ENCODE results near the gene GM2A. TPM values are rescaled to one million over a fixed set of nuclear protein-coding genes. Genes with fewer than 3 reads are reported as not detected.
"Not testable (repeated sequence)": the region's sequence is repeated elsewhere in the genome, so short reads cannot be mapped to it uniquely, and the experiment has no call there.

Gene GM2A
- polyA plus RNA-seq, 1 experiment, result 12.7 TPM

DNA sequence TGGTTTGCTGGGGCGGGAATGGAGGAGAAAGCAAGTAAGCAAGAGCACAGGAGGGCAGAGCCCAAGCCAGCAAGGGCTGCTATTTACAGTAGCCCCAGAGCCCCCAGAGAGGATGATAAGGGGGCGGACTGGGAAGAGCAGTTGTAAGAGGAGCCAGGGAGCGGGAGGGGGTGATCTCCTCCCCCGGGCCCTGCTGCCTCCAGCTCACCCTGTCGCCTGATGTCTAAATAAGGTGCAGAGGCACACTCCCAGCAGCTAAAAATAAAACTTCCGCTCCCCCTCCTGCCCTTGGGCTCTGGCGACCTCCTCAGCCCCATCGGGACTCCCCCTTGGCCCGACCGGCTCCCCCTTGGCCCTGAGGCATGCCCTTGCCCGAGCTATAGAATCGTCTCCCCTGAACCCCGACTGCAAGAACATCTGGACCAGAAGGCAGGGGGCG, 14.7 kb upstream of the GM2A start:
- peaks cover 7% of the 10 kb centered on the region for H3K27me3 ChIP-seq (ENCODE audit: control insufficient read depth, insufficient read depth, low read length)
- ChIA-PET CTCF (interaction anchor here (0.8 to 3.0 kb wide), 22 partner anchors 8 to 337 kb away, joined by 3 to 24 read pairs (median 4); partner anchors contain the start of genes CCDC69 and GM2A), POLR2A (no interaction called here)
- no peak for TF ChIP-seq CTCF (IDR thresholded peaks at IDR 0.05; ENCODE audit: insufficient read depth, low read depth, low read length)
- no peak overlapping the region for H3K4me3 ChIP-seq (ENCODE audit: low read depth, low read length)
- no peak for DNase-seq (ENCODE audit: low read depth)
- no peaks in the 10 kb centered on the region for H3K36me3 ChIP-seq (ENCODE audit: control insufficient read depth, insufficient read depth, low read length)

DNA sequence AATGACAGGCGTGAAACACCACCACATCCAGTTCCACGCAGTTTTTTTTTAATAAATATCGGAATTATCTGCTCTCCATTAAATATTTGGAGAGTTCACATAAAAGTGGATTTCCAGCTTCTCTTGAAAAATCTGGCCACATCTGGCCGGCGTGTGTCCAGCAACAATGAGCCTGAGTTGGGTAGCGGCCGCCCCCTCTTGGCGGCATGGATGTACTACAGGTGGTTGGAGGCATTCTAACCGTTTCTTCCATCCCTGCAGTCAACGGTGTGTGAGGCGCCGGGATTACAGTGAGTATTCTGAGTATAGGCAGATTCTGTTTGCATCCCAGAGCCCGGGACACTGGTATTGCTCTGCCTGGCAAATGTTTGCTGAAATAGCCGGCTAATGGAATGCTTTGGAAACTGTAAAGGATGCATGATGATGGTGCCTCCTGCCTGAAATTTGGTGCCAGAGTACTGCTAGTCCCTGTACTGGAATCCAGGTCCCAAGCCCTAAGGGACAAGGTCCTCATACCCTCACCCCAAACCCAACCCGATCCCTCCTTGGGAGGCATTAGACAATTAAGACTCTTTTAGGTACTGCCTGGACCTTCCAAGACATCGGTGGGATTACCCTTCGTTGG, 13.6 kb upstream of the GM2A start:
- Histone ChIP-seq H3K36me3 (ENCODE audit: control insufficient read depth, insufficient read depth, low read length) (no peaks in the 10 kb centered on the region), H3K4me3 (ENCODE audit: low read depth, low read length) (no peak overlapping the region), H3K27me3 (ENCODE audit: control insufficient read depth, insufficient read depth, low read length) (peaks cover 7% of the 10 kb centered on the region)
- POLR2A ChIA-PET, result no interaction called here
- no peak for DNase-seq (ENCODE audit: low read depth)
- CTCF ChIA-PET, result interaction anchor here (0.6 to 3.0 kb wide), 27 partner anchors 9 to 188 kb away, joined by 3 to 24 read pairs (median 4); partner anchors contain the start of genes CCDC69 and GM2A
- TF ChIP-seq CTCF (IDR thresholded peaks at IDR 0.05; ENCODE audit: insufficient read depth, low read depth, low read length), result peak; percentile 96

- H3K4me3 ChIP-seq (ENCODE audit: low read depth, low read length); H3K27me3 ChIP-seq (ENCODE audit: control insufficient read depth, insufficient read depth, low read length); DNase-seq (ENCODE audit: low read depth); POLR2A ChIA-PET; H3K36me3 ChIP-seq (ENCODE audit: control insufficient read depth, insufficient read depth, low read length): not testable (repeated sequence)
- CTCF ChIA-PET, result interaction anchor here (0.8 to 2.9 kb wide), 4 partner anchors 12 to 114 kb away, joined by 3 to 24 read pairs (median 11); partner anchors contain the start of gene GM2A
These were observed 12.6 kb upstream of the GM2A start for GRCh38 chr5:151240268-151240835.

DNA sequence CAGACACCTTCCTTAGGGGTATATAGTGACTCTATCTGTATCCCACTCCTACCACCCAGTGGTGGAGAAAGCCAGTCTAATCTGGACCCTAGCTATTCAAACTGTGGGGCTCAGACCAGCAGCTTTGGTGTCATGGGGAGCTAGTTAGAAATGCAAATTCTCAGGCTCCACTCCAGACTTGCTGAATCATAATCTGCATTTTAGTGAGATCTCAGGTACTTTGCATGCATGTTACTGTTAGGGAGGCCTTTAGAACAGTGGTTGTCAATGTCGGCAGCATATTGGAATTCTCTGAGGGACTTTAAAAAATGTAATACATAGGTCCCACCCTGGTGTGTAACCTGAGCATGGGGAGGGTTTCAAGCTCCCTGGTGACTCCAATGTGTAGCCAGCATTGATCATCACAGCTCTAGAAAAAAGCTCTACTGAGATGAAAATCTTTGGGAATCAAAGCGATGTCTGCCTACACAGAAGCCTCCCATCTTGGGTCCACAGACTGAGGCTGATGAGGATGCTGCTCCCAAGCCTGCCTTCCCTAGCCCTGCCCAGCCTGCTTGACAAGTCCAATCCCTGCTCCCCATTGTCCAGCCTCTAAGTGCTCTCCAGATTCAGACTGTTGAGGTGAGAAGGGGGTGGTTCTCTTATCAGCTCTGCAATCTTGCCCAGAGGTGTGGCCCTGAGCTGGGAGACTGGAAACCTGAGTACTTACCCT, 11.9 kb upstream of the GM2A start:
- Histone ChIP-seq H3K27me3 (ENCODE audit: control insufficient read depth, insufficient read depth, low read length) (peaks cover 7% of the 10 kb centered on the region), H3K36me3 (ENCODE audit: control insufficient read depth, insufficient read depth, low read length) (no peaks in the 10 kb centered on the region), H3K4me3 (ENCODE audit: low read depth, low read length) (no peak overlapping the region)
- ChIA-PET POLR2A (no interaction called here), CTCF (interaction anchor here (0.7 to 2.9 kb wide), 8 partner anchors 9 to 239 kb away, joined by 3 to 24 read pairs (median 3); partner anchors contain the start of gene GM2A)
- no peak for TF ChIP-seq CTCF (IDR thresholded peaks at IDR 0.05; ENCODE audit: insufficient read depth, low read depth, low read length)
- no peak for DNase-seq (ENCODE audit: low read depth)

DNA sequence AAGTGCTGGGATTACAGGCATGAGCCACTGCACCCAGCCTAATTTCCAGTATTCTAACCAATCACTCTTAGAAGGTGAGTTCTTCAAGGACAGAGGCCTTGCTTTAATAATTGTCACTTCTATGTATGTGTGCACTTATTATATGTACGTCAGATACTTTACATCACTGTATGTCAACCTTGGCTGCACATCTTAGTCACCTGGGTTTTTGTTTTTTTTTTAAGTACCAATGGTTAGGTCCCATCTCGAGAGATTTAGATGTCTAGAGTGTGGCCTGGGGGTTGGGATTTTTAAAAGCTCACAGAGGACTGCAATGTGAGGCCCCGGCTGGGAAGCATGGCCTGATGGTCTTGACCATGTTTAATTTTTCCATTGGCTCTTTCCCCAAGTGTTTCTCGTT, 9.9 kb upstream of the GM2A start:
- no peaks in the 10 kb centered on the region for H3K36me3 ChIP-seq (ENCODE audit: control insufficient read depth, insufficient read depth, low read length)
- H3K4me3 ChIP-seq (ENCODE audit: low read depth, low read length), result no peak overlapping the region
- ChIA-PET CTCF (interaction anchor here (0.6 kb wide), 1 partner anchor 9 kb away, joined by 3 read pairs; the partner anchor contains the start of gene GM2A), POLR2A (no interaction called here)
- TF ChIP-seq CTCF (IDR thresholded peaks at IDR 0.05; ENCODE audit: insufficient read depth, low read depth, low read length), result no peak
- DNase-seq (ENCODE audit: low read depth), result no peak
- peaks cover 7% of the 10 kb centered on the region for H3K27me3 ChIP-seq (ENCODE audit: control insufficient read depth, insufficient read depth, low read length)
